ENCODE results near the gene HLA-DMB.

HLA-DMB gene

GRCh38 chr6:32894085-32895005, 46.5 kb downstream of the HLA-DMB start:
- H3K27ac ChIP-seq, result peak overlapping the region; percentile 93
- TF ChIP-seq CTCF (IDR thresholded peaks at IDR 0.05) (no peak), ZFX (IDR thresholded peaks at IDR 0.05; ENCODE audit: borderline replicate concordance) (no peak)

DNA sequence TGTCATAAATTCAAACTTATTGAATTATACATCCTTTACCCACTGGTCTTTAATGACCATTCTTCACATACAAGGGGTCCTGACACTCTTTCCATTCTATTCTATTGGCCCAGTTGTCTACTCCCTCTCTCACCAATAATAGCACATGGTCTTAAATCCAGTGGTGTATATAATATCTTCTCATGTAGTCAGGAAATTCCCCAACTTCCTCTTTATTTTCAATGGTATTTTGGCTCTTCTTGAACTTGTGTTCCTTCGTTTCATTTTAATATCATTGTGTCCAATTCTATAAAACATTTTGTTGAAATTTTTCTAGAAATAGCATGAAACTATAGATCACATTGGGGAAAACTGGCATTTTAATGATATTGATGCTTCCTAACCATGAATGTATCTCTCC, 50.0 kb downstream of the HLA-DMB start:
- H3K27ac ChIP-seq, result no peak overlapping the region
- TF ChIP-seq ZFX (IDR thresholded peaks at IDR 0.05; ENCODE audit: borderline replicate concordance) (no peak), CTCF (IDR thresholded peaks at IDR 0.05) (no peak)

GRCh38 chr6:32889533-32889932, 51.3 kb downstream of the HLA-DMB start:
- TF ChIP-seq CTCF (IDR thresholded peaks at IDR 0.05) (no peak), ZFX (IDR thresholded peaks at IDR 0.05; ENCODE audit: borderline replicate concordance) (no peak)
- no peak overlapping the region for H3K27ac ChIP-seq

- TF ChIP-seq ZFX (IDR thresholded peaks at IDR 0.05; ENCODE audit: borderline replicate concordance), result no peak
- TF ChIP-seq CTCF (IDR thresholded peaks at IDR 0.05), result no peak
These were observed 52.3 kb downstream of the HLA-DMB start for GRCh38 chr6:32888576-32888975.

DNA sequence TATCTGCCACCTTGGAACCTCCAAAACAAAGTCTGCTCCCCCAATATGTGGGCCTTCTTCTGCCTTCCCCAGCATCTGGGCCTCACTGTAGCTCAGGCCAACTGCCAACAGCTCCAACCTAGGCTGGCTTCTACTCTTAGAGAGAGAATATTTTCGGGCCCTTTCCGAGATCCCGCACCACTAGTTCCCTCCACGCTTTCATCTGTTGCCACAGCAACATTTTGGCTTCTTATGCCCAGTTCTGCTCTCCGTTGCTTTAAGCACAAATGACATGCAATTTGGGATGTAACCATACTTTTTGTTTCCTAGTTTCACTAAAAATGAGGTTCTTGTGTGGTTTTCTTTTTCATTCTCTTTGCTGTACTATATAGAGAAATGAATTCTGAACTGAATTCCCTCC, 53.2 kb downstream of the HLA-DMB start:
- TF ChIP-seq CTCF (IDR thresholded peaks at IDR 0.05) (no peak), ZFX (IDR thresholded peaks at IDR 0.05; ENCODE audit: borderline replicate concordance) (no peak)
- H3K27ac ChIP-seq, result 0 out of 2 replicates have a peak overlapping the region, but pooled peaks have one; percentile 36

More at GRCh38 chr6:32888576-32888975, 52.3 kb downstream of the HLA-DMB start:
- no peak overlapping the region for H3K27ac ChIP-seq

DNA sequence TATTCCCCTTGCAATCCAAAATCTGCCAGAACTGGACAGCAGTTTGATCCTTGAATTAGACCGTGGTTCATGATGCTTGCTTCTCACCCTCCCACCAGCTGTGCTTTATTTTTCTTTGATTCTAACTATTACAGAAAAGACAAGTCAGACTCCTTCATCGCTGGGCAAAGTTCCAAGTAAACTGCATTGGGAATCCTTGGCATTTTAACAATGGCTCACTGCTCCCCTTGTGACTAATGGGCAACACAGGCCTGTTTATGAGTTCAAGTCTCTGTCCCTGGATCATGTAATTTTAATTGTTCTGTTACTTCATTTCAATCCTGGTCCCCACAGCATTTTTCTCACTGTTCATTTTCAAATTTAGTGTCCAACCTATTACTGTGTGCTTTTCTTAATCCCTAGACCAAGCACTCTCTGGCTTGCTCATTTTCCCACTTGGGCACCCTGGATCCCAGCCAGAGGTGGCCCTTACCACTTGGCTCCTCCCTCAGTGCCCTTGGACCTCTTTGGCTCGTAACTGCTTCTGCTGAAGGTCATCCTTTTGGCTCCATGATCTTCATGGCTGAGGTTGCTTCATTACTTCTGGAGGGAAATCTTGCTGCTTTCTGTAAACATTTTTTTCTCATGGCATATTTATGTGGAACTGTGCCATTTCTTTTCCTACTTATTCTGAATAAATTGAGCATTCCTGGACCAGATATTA, 54.0 kb downstream of the HLA-DMB start:
- peak overlapping the region; percentile 36; the same call in 1 of the 2 replicates for H3K27ac ChIP-seq
- TF ChIP-seq ZFX (IDR thresholded peaks at IDR 0.05; ENCODE audit: borderline replicate concordance) (no peak), CTCF (IDR thresholded peaks at IDR 0.05) (no peak)

Data from 22Rv1 (cell line).